Activated CD8-positive, alpha-beta memory T cell treated with anti-CD3 and anti-CD28 coated beads, Interleukin-2, amount 50 U/mL, for 4 hours (primary cell): ENCODE results near the gene GPR15.
"Not testable (repeated sequence)": the region's sequence is repeated elsewhere in the genome, so short reads cannot be mapped to it uniquely, and the experiment has no call there.

Source experiments
- DNase-seq: peaks from one replicate; pipeline ENCODE4 v3.0.0-alpha.2; 2020

GPR15 gene

GRCh38 chr3:98559769-98560168 lies 28.0 kb downstream of the GPR15 start:
- DNase-seq, result not testable (repeated sequence)

- DNase-seq, result no peak
These were observed 29.1 kb downstream of the GPR15 start for GRCh38 chr3:98560911-98561310.

GRCh38 chr3:98561727-98562521 lies 30.1 kb downstream of the GPR15 start:
- no peak for DNase-seq

GRCh38 chr3:98563661-98564281 lies 32.0 kb downstream of the GPR15 start:
- no peak for DNase-seq

GRCh38 chr3:98564282-98565005 lies 32.7 kb downstream of the GPR15 start:
- DNase-seq, result no peak

- DNase-seq, result no peak
These were observed 33.5 kb downstream of the GPR15 start for GRCh38 chr3:98565237-98565643.

GRCh38 chr3:98565843-98566242 lies 34.1 kb downstream of the GPR15 start:
- no peak for DNase-seq

- no peak for DNase-seq
These were observed 36.0 kb downstream of the GPR15 start for GRCh38 chr3:98567666-98568270.

GRCh38 chr3:98568402-98568801 lies 36.6 kb downstream of the GPR15 start:
- no peak for DNase-seq

GRCh38 chr3:98573181-98573728 lies 41.5 kb downstream of the GPR15 start:
- no peak for DNase-seq

- DNase-seq, result no peak
These were observed 42.4 kb downstream of the GPR15 start for GRCh38 chr3:98574132-98574531.

- no peak for DNase-seq
These were observed 45.6 kb downstream of the GPR15 start for GRCh38 chr3:98577178-98577895.

- no peak for DNase-seq
These were observed 48.9 kb downstream of the GPR15 start for GRCh38 chr3:98580401-98581386.

GRCh38 chr3:98581474-98581873 lies 49.7 kb downstream of the GPR15 start:
- no peak for DNase-seq

GRCh38 chr3:98582042-98582441 lies 50.3 kb downstream of the GPR15 start:
- DNase-seq, result no peak

- DNase-seq, result no peak
These were observed 52.0 kb downstream of the GPR15 start for GRCh38 chr3:98583766-98584165.
